Neural cell (in vitro differentiated cells): ENCODE results near the gene TTC9C. TPM values are rescaled to one million over a fixed set of nuclear protein-coding genes. Genes with fewer than 3 reads are reported as not detected.

Source experiments
- H2AFZ ChIP-seq: fragments of 200-600, 300-800 bp; sonication (generic), shearing (Covaris generic); 2 replicates; pipeline ENCODE4 v1.6.0; 2014; ENCODE audit warnings: low read depth, mild to moderate bottlenecking, antibody characterized with exemption, low read length, moderate library complexity
- H3F3A ChIP-seq: fragments of 200-600 bp; shearing (Covaris generic); 2 replicates; pipeline ENCODE4 v1.6.1; 2016; ENCODE audit warnings: mild to moderate bottlenecking, moderate library complexity, mixed read lengths, antibody characterized with exemption, low read length; ENCODE audit not compliant: insufficient read depth, poor library complexity, severe bottlenecking
- H3K27ac ChIP-seq: fragments of 200-600, 300-800 bp; sonication (generic), shearing (Covaris generic); 2 replicates; pipeline ENCODE4 v1.5.1; 2014; ENCODE audit warnings: mild to moderate bottlenecking, low read length, moderate library complexity
- H3K27me3 ChIP-seq: fragments of 300-800, 200-600 bp; sonication (generic), shearing (Covaris generic); 2 replicates; pipeline ENCODE4 v1.6.0; 2014; ENCODE audit warnings: mild to moderate bottlenecking, low read depth, low read length, moderate library complexity; ENCODE audit not compliant: insufficient read depth
- H3K36me3 ChIP-seq: fragments of 300-800, 200-600 bp; sonication (generic), shearing (Covaris generic); 2 replicates; pipeline ENCODE4 v1.5.1; 2014; ENCODE audit warnings: mild to moderate bottlenecking, antibody characterized with exemption, low read length, moderate library complexity; ENCODE audit not compliant: insufficient read depth
- H3K4me2 ChIP-seq: fragments of 300-800, 200-600 bp; sonication (generic), shearing (Covaris generic); 2 replicates; pipeline ENCODE4 v1.6.0; 2014; ENCODE audit warnings: mild to moderate bottlenecking, low read length
- H3K4me3 ChIP-seq: fragments of 300-800, 200-600 bp; sonication (generic), shearing (Covaris generic); 2 replicates; pipeline ENCODE4 v1.5.1; 2014; ENCODE audit warnings: mild to moderate bottlenecking, low read length, moderate library complexity
- H3K79me2 ChIP-seq: fragments of 200-600 bp; shearing (Covaris generic); replicated peaks from 2 replicates; pipeline ENCODE4 v1.6.0; 2014; ENCODE audit warnings: mild to moderate bottlenecking, low read length, moderate library complexity; ENCODE audit not compliant: insufficient read depth
- H3K9ac ChIP-seq: fragments of 300-800, 200-600 bp; sonication (generic), shearing (Covaris generic); 2 replicates; pipeline ENCODE4 v1.6.1; 2016; ENCODE audit warnings: mild to moderate bottlenecking, low read length, mixed read lengths
- H3K9me2 ChIP-seq: fragments of 200-600 bp; shearing (Covaris generic); 2 replicates; pipeline ENCODE4 v1.6.1; 2016; ENCODE audit warnings: mild to moderate bottlenecking, low read length, mixed read lengths; ENCODE audit not compliant: insufficient read depth
- H3K9me3 ChIP-seq: fragments of 200-600, 300-800 bp; sonication (generic), shearing (Covaris generic); 2 replicates; pipeline ENCODE4 v1.6.1; 2016; ENCODE audit warnings: mild to moderate bottlenecking, mixed run types, low read length, moderate library complexity, mixed read lengths
- H4K20me1 ChIP-seq: fragments of 200-600 bp; shearing (Covaris generic); 2 replicates; pipeline ENCODE4 v1.6.1; 2016; ENCODE audit warnings: mild to moderate bottlenecking, mixed run types; ENCODE audit not compliant: insufficient read depth
- CTCF ChIP-seq: fragments of 450-650 bp; IDR thresholded peaks from 2 replicates; pipeline ENCODE4 v1.5.1; 2014; ENCODE audit warnings: antibody characterized with exemption, mild to moderate bottlenecking, moderate library complexity; ENCODE audit not compliant: poor library complexity, severe bottlenecking
- EP300 ChIP-seq: fragments of 450-650 bp; conservative IDR thresholded peaks from 2 replicates; pipeline ENCODE4 v1.6.1; 2014; ENCODE audit warnings: antibody characterized with exemption, mild to moderate bottlenecking, moderate library complexity; ENCODE audit not compliant: poor library complexity, severe bottlenecking
- EZH2 ChIP-seq: fragments of 200-600, 300-800 bp; shearing (Covaris generic), sonication (generic); IDR thresholded peaks from 2 replicates; pipeline ENCODE4 v1.6.1; 2014; ENCODE audit warnings: antibody characterized with exemption, low read length, borderline replicate concordance, mild to moderate bottlenecking; ENCODE audit not compliant: insufficient read depth, poor library complexity, severe bottlenecking
- MXI1 ChIP-seq: fragments of 450-650 bp; conservative IDR thresholded peaks from 2 replicates; pipeline ENCODE4 v1.6.1; 2014; ENCODE audit warnings: antibody characterized with exemption, mild to moderate bottlenecking; ENCODE audit not compliant: poor library complexity, severe bottlenecking
- POLR2AphosphoS5 ChIP-seq: IDR thresholded peaks from 2 replicates; pipeline ENCODE4 v1.6.1; 2012
- RAD21 ChIP-seq: fragments of 450-650 bp; conservative IDR thresholded peaks from 2 replicates; pipeline ENCODE4 v1.6.1; 2014; ENCODE audit warnings: antibody characterized with exemption, mild to moderate bottlenecking, moderate library complexity
- REST ChIP-seq: IDR thresholded peaks from 2 replicates; pipeline ENCODE4 v1.6.1; 2012; ENCODE audit warnings: borderline replicate concordance
- SMC3 ChIP-seq: fragments of 450-650 bp; conservative IDR thresholded peaks from 2 replicates; pipeline ENCODE4 v1.6.1; 2014; ENCODE audit warnings: antibody characterized with exemption, mild to moderate bottlenecking, moderate library complexity; ENCODE audit not compliant: poor library complexity
- TAF1 ChIP-seq: IDR thresholded peaks from 2 replicates; pipeline ENCODE4 v1.6.1; 2012; ENCODE audit warnings: low read depth
- polyA plus RNA-seq: library from polyadenylated mRNA; depleted of rRNA; stranded (reverse); fragments of >200 nt; gene quantifications from 2 replicates; pipeline ENCODE4 v1.2.3, GENCODE V29; 2014

Gene TTC9C
- polyA plus RNA-seq, 1 donor from 2014 or later, result 48.6 TPM

GRCh38 chr11:62724171-62724570 lies 4.1 kb upstream of the TTC9C start:
- no peak overlapping the region for H2AFZ ChIP-seq
- H3K27me3 ChIP-seq, result no peaks in the 10 kb centered on the region
- H3K4me3 ChIP-seq, result peak overlapping the region; percentile 83
- no peak for TF ChIP-seq REST
- no peak for TF ChIP-seq CTCF
- no peak for TF ChIP-seq EZH2
- TF ChIP-seq POLR2AphosphoS5, result no peak
- TF ChIP-seq EP300, result no peak
- no peak for TF ChIP-seq TAF1
- TF ChIP-seq SMC3, result no peak
- no peak for TF ChIP-seq MXI1
- TF ChIP-seq RAD21, result no peak
- H3K27ac ChIP-seq, result no peak overlapping the region
- H4K20me1 ChIP-seq, result peaks cover 3% of the 10 kb centered on the region
- H3K4me2 ChIP-seq, result peak overlapping the region; percentile 99
- H3K79me2 ChIP-seq, result peaks cover 57% of the 10 kb centered on the region
- H3K36me3 ChIP-seq, result peaks cover 30% of the 10 kb centered on the region
- H3K9ac ChIP-seq, result peak overlapping the region; percentile 45
- no peaks in the 10 kb centered on the region for H3K9me3 ChIP-seq
- no peaks in the 10 kb centered on the region for H3K9me2 ChIP-seq
- peaks cover 5% of the 10 kb centered on the region for H3F3A ChIP-seq

GRCh38 chr11:62725646-62726045 lies 2.6 kb upstream of the TTC9C start:
- Histone ChIP-seq H3K4me3 (peak overlapping the region; percentile 83), H3K9me3 (no peaks in the 10 kb centered on the region), H3K4me2 (peak overlapping the region; percentile 99), H3K79me2 (peaks cover 67% of the 10 kb centered on the region), H3F3A (peaks cover 5% of the 10 kb centered on the region), H3K9ac (peak overlapping the region; percentile 75), H3K9me2 (no peaks in the 10 kb centered on the region), H4K20me1 (peaks cover 3% of the 10 kb centered on the region), H2AFZ (no peak overlapping the region), H3K27me3 (no peaks in the 10 kb centered on the region), H3K27ac (peak overlapping the region; percentile 93), H3K36me3 (peaks cover 22% of the 10 kb centered on the region)
- TF ChIP-seq EP300, result no peak
- TF ChIP-seq RAD21, result no peak
- no peak for TF ChIP-seq CTCF
- TF ChIP-seq EZH2, result no peak
- TF ChIP-seq POLR2AphosphoS5, result no peak
